Myocyte (in vitro differentiated cells): ENCODE measurements around the gene TRIM27. TPM values are rescaled to one million over a fixed set of nuclear protein-coding genes. Genes with fewer than 3 reads are reported as not detected.
"Not testable (repeated sequence)": the region's sequence is repeated elsewhere in the genome, so short reads cannot be mapped to it uniquely, and the experiment has no call there.

Experiments used
- DNase-seq: peaks from one replicate; pipeline ENCODE4 v3.0.0-alpha.2; 2012; ENCODE audit warnings: low read depth
- polyA plus RNA-seq: library from polyadenylated mRNA; unstranded; fragments of >200 nt; gene quantifications from one replicate; pipeline ENCODE4 v1.2.1, GENCODE V29; 2012; ENCODE audit warnings: missing spikeins
- total RNA-seq: library from RNA; depleted of rRNA; stranded (reverse); fragments of >200 nt; gene quantifications from 2 replicates; pipeline ENCODE4 v1.2.3, GENCODE V29; 2014

TRIM27 gene
- 65.7 and 67.2 TPM in 2 replicates for total RNA-seq
- polyA plus RNA-seq = 40.8 TPM

GRCh38 chr6:28923318-28924102 lies at the start of gene TRIM27:
Gene TRIM27, minus strand, starts transcription at chr6:28923985. Its CDS starts 353 bp downstream, at chr6:28923632.
- DNase-seq = peak; percentile 91

DNA sequence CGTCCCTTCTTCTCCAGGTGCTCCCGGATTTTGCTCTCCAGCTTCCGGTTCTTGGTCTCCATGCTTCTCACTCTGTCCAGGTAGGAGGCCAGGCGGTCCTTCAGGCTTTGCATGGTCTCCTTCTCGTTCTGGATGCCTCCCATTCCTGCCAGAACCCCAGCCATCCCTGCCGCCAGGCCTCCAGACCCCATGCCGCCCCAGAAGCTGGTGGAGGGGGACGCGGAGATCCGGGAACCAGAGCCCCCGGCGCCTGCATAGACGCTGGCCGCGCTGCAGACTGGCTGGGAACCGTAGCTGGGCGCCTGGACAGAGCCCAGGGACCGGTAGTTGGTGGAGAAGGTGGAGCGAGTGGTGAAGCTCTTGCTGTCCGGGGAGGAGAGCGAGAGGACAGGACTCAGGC lies 46.3 kb upstream of the TRIM27 start:
- not testable (repeated sequence) for DNase-seq

GRCh38 chr6:28969129-28969528 lies 45.3 kb upstream of the TRIM27 start:
- DNase-seq = no peak

DNA sequence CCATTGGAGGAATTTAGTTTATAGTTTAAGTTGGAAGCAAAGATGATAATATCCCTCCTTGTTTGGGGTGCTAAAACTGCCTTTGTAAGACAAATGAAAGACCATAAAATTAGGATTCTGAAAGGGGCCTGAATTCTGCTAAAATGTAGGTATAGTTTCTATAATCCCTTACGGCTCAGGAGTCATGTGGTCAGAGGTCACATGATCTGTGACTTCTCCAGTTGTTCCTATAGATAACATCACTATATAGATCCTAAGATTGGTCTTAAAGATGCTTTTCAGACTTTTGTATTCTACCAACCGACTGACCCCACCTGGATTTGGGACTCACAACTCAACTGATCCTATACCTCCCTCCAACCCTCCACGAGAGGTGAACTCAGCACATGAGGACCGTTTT lies 44.7 kb upstream of the TRIM27 start:
- no peak for DNase-seq

DNA sequence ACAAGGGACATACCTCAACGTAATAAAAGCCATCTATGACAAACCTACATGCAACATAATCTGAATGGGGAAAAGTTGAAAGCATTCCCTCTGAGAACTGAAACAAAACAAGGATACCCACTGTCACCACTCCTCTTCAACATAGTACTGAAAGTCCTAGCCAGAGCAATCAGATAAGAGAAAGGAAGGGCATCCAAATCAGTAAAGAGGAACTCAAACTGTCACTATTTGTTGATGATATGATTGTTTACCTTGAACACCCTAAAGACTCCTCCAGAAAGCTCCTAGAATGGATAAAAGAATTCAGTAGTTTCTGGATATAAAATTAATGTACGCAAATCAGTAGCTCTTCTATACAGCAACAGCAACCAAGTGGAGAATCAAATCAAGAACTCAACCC lies 41.9 kb upstream of the TRIM27 start:
- no peak for DNase-seq

DNA sequence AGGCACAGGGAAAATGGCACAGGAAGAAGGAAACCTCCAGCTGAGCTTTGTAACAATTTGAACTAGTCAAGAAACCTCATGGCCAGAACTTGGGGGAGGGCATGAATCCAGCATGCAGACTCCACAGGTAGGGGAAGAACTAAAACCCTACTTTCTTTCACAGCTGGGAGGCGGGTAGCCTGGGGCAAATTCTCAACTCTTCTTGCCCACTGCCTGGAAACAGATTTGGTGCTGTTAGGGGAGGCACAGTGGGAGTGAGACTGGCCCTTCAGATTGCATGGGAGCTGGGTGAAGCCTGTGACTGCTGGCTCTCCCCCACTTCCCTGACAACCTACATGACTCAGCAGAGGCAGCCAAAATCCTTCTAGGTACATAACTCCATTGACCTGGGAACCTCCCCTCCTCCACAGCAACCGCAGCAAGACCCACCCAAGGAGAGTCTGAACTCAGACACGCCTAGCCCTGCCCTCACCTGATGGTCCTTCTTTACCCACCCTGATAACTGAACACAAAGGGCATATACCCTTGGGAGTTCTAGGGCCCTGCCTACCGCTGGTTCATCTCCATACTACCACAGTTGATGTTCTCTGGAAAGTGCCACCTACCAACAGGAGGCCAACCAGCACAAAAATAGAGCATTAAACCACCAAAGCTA lies 37.2 kb upstream of the TRIM27 start:
- no peak for DNase-seq

DNA sequence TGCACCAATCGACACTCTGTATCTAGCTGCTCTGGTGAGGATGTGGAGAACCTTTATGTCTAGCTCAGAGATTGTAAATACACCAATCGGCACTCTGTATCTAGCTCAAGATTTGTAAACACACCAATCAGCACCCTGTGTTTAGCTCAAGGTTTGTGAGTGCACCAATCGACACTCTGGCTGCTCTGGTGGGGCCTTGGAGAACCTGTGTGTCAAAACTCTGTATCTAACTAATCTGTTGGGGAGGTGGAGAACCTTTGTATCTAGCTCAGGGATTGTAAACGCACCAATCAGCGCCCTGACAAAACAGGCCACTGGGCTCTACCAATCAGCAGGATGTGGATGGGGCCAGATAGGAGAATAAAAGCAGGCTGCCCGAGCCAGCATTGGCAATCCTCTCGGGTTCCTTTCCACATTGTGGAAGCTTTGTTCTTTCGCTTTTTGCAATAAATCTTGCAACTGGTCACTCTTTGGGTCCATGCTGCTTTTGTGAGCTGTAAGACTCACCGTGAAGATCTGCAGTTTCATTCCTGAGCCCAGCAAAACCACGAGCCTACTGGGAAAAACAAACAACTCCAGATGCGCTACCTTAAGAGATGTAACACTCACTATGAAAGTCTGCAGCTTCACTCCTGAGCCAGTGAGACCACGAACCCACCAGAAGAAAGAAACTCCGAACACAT lies 34.9 kb upstream of the TRIM27 start:
- DNase-seq = not testable (repeated sequence)

DNA sequence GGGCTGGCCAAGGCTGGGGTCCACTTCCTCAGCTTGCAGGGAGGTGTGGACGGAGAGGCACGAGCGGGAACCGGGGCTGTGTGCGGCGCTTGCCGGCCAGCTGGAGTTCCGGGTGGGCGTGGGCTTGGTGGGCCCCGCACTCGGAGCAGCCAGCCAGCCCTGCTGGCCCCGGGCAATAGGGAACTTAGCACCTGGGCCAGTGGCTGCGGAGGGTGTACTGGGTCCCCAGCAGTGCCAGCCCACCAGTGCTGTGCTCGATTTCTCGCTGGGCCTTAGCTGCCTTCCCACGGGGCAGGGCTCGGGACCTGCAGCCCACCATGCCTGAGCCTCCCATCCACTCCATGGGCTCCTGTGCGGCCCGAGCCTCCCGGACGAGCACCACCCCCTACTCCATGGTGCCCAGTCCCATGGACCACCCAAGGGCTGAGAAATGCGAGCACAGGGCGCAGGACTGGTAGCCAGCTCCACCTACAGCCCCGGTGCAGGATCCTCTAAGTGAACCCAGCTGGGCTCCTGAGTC lies 34.1 kb upstream of the TRIM27 start:
- DNase-seq = not testable (repeated sequence)

DNA sequence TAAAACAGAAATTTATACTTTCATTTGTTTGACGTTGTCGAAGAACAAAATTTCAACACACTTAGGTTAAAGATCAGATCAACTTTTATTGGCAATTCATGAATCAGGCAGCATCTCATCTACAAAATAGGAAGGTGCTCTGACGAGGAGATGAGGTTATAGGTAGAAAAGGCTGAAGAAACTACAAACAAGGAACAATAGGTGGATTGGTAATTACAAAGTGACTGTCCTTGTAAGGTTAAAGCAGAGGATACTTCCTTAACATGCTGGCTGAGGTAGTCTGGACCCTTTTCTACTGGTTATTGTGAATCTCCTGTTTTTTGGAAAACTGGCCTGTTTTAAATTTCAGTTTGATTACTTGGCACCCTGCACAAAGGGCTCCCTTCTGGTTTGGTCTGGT lies 32.5 kb upstream of the TRIM27 start:
- no peak for DNase-seq

GRCh38 chr6:28953585-28954258 lies 29.9 kb upstream of the TRIM27 start:
- DNase-seq = peak; percentile 24

- DNase-seq = peak; percentile 51
Observed at GRCh38 chr6:28953039-28953584, 29.3 kb upstream of the TRIM27 start.

DNA sequence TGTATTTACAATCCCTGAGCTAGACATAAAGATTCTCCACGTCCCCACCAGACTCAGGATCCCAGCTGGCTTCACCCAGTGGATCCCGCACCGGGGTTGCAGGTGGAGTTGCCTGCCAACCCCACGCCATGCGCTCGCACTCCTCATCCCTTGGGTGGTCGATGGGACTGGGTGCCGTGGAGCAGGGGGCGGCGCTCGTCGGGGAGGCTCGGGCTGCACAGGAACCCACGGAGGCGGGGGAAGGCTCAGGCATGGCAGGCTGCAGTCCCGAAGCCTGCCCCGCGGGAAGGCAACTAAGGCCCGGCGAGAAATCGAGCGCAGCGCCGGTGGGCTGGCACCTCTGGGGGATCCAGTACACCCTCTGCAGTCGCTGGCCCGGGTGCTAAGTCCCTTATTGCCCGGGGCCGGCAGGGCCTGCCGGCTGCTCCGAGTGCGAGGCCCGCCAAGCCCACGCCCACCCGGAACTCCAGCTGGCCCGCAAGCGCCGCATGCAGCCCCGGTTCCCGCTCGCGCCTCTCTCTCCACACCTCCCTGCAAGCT lies 25.9 kb upstream of the TRIM27 start:
- DNase-seq = not testable (repeated sequence)

- no peak for DNase-seq
Observed at GRCh38 chr6:28948782-28949486, 25.1 kb upstream of the TRIM27 start.

- no peak for DNase-seq
Observed at GRCh38 chr6:28947831-28948270, 24.1 kb upstream of the TRIM27 start.

DNA sequence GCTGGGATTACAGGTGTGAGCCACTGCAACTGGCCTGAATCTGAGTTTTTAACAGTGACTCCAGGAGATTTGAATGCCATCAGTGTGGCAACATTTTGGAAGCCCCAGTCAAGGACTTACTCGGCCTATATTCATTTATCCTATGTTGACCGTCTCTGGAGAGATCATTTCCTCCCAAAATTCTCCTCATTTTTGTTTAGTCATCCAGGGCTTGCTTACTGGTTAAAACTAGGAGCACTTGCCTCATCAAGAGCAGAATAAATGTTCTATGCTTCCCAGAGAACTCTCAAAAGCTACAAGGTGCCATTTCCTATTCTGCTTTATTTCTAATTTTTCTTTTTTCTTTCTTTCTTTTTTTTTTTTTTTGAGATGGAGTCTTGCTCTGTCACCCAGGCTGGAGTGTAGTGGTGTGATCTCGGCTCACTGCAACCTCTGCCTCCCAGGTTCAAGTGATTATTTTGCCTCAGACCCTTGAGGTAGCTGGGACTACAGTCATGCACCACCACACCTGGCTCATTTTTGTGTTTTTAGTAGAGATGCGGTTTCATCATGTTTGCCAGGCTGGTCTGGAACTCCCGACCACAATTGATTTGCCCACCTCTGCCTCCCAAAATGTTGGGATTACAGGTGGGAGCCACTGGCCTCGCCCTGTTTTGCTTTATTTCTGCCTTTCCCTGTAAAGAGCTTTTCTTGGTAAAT lies 23.4 kb upstream of the TRIM27 start:
- DNase-seq = no peak

DNA sequence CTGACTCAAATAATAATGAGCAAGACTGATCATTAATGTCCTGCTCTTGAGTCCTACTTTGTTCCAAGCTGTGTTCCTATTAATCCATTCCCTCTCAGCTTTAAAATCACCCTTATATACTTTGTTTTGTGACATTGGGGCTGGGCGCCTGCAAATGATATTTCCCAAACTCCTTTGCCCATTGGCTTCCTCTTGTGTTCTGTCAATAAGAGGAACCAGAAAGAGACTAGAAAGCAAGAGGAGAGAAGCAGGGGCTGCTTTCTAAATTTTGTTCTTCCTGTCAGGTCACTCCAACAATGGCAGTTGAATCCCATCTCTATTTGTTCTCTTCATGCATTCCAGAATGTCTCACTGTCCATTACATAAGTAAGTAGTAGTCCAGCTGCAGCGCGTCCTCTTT lies 21.6 kb upstream of the TRIM27 start:
- DNase-seq = no peak

- DNase-seq = peak; percentile 73
Observed at GRCh38 chr6:28944412-28944865, 20.7 kb upstream of the TRIM27 start.

- DNase-seq = peak; percentile 71
Observed at GRCh38 chr6:28943557-28944411, 20.0 kb upstream of the TRIM27 start.
